Sigmoid colon (tissue), 7 donors: ENCODE results near the gene PHETA1. TPM values are rescaled to one million over a fixed set of nuclear protein-coding genes. Genes with fewer than 3 reads are reported as not detected.
"Not testable (repeated sequence)": the region's sequence is repeated elsewhere in the genome, so short reads cannot be mapped to it uniquely, and the experiment has no call there.

Source experiments
- DNase-seq: peaks from one replicate; pipeline ENCODE4 v3.0.0-alpha.2; 2019
- H3K27ac ChIP-seq, 4 donors: fragments of 200-600 bp; sonication (generic); one replicate each; pipeline ENCODE4 v1.5.1; 2016 to 2019; ENCODE audit warnings: mild to moderate bottlenecking in 1 of 4
- H3K27me3 ChIP-seq, 3 donors: fragments of 200-600 bp; sonication (generic); one replicate each; pipeline ENCODE4 v1.5.1; 2019; ENCODE audit warnings: mild to moderate bottlenecking in 1 of 3
- H3K36me3 ChIP-seq, 4 donors: fragments of 200-600 bp; sonication (generic); one replicate each; pipeline ENCODE4 v1.5.1; 2016 to 2019
- H3K4me1 ChIP-seq, 4 donors: fragments of 200-600 bp; sonication (generic); one replicate each; pipeline ENCODE4 v1.5.1; 2017 to 2019
- H3K4me3 ChIP-seq, 4 donors: fragments of 200-600 bp; sonication (generic); one replicate each; pipeline ENCODE4 v1.5.1; 2017 to 2019; ENCODE audit warnings: mild to moderate bottlenecking in 2 of 4, moderate library complexity in 1 of 4
- H3K9me3 ChIP-seq, 4 donors: fragments of 200-600 bp in 3 of 4; sonication (generic) in 3 of 4; one replicate each; pipeline versions ENCODE4 v1.5.1 to v1.6.1; 2013 to 2019
- CTCF ChIP-seq, 4 experiments: fragments of 450-650 bp in 3 of 4; fragments of 200-600 bp in 1 of 4; IDR thresholded peaks; one replicate each; pipeline ENCODE4 v1.5.1; 2016 to 2019; ENCODE audit warnings: antibody characterized with exemption in 4 of 4, mild to moderate bottlenecking in 3 of 4, moderate library complexity in 2 of 4
- EP300 ChIP-seq, 4 donors: sonication (generic); formaldehyde crosslinking; IDR thresholded peaks; one replicate each; pipeline ENCODE4 v1.6.1; 2017; ENCODE audit warnings: antibody characterized with exemption in 4 of 4
- POLR2A ChIP-seq, 2 donors: fragments of 450-650 bp; IDR thresholded peaks; one replicate each; pipeline ENCODE4 v1.6.1; 2016; ENCODE audit warnings: antibody characterized with exemption in 2 of 2, mild to moderate bottlenecking in 2 of 2, moderate library complexity in 2 of 2
- POLR2AphosphoS5 ChIP-seq, 4 donors: sonication (generic); formaldehyde crosslinking; IDR thresholded peaks; one replicate each; pipeline ENCODE4 v1.6.1; 2017; ENCODE audit warnings: antibody characterized with exemption in 4 of 4
- WGBS, 2 donors: extraction: QIAGEN DNeasy Blood & Tissue Kit; methylation state at CpG; one replicate each; pipeline ENCODE4 v1.1.7; 2013; 5-methylcytosine and 5-hydroxymethylcytosine counted together
- intact Hi-C: fragments of 100-400 bp; cut with DNase I; formaldehyde crosslinking; loops from one replicate; pipeline ENCODE4 v1.15.1; 2023
- polyA plus RNA-seq, 3 donors: library from polyadenylated mRNA; stranded (reverse); fragments of 200-250 nt; gene quantifications; one replicate each; pipeline ENCODE4 v1.2.3, GENCODE V29; 2013
- total RNA-seq, 4 donors: library from RNA; depleted of rRNA; stranded (reverse); fragments of >200 nt; gene quantifications; one replicate each; pipeline ENCODE4 v1.1.0, GENCODE V29; 2016
- donor health status: healthy with polysubstance abuse.
- donor health status: Bipolar disorder and iron deficiency.
- donor health status: healthy.

The PHETA1 gene
- total and polyA plus RNA-seq, 7 donors, result 3.6 to 21.6 (median 6.1) TPM

- no peaks in the 10 kb centered on the region for H3K36me3 ChIP-seq
- H3K4me3 ChIP-seq, result no peak overlapping the region
- H3K27me3 ChIP-seq, result no peaks in the 10 kb centered on the region
- no peaks in the 10 kb centered on the region for H3K9me3 ChIP-seq
- 89 to 90% methylated on average over 1 of the region's 1 CpG for WGBS, 2 donors
- TF ChIP-seq POLR2A (IDR thresholded peaks at IDR 0.05), result no peak
- TF ChIP-seq POLR2AphosphoS5 (IDR thresholded peaks at IDR 0.05), result no peak
- TF ChIP-seq EP300 (IDR thresholded peaks at IDR 0.05), result no peak
- TF ChIP-seq CTCF (IDR thresholded peaks at IDR 0.05), result no peak
- intact Hi-C loops, result no loop called here
- no peak for DNase-seq
- H3K4me1 ChIP-seq, result no peaks in the 10 kb centered on the region
- no peak overlapping the region for H3K27ac ChIP-seq
These were observed 28.7 kb downstream of the PHETA1 start for GRCh38 chr12:111340231-111340630.

DNA sequence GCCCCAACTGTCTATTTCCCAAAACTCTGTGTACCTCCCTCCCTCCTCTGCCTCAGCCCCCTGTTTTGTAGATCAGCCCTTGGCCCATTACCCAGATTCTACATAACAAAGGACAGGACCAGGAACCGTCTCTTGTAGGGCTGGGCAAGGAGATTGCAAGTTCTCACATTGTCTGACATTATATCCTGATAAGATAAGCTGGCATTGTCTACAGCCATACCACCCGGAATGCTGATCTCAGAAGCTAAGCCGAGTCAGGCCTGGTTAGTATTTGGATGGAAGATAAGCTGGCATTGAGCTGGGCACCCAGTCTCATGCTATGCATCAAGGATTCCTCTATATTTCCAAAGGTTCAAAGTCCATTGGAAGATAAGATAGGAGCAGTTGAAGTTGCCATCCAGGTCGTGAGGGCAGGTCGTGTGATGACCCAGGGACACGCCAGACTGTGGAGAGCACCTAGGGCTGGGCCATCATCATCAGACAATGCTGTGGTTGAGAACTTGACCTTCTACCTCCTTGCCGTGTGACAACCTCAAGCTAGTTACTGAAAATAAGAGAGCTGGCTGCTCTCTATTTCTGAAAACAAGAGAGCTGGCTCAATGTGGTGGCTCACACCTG lies 29.5 kb downstream of the PHETA1 start:
- no peak overlapping the region for H3K27ac ChIP-seq
- H3K27me3 ChIP-seq, result no peaks in the 10 kb centered on the region
- TF ChIP-seq POLR2AphosphoS5 (IDR thresholded peaks at IDR 0.05) (no peak), CTCF (IDR thresholded peaks at IDR 0.05) (no peak)
- H3K36me3 ChIP-seq, result no peaks in the 10 kb centered on the region
- intact Hi-C loops, result no loop called here
- H3K9me3 ChIP-seq, result no peaks in the 10 kb centered on the region
- no peak overlapping the region for H3K4me3 ChIP-seq
- H3K4me1 ChIP-seq, result no peaks in the 10 kb centered on the region
- no peak for DNase-seq
- 46 to 84% methylated on average over 7 of the region's 7 CpGs for WGBS, 2 donors

DNA sequence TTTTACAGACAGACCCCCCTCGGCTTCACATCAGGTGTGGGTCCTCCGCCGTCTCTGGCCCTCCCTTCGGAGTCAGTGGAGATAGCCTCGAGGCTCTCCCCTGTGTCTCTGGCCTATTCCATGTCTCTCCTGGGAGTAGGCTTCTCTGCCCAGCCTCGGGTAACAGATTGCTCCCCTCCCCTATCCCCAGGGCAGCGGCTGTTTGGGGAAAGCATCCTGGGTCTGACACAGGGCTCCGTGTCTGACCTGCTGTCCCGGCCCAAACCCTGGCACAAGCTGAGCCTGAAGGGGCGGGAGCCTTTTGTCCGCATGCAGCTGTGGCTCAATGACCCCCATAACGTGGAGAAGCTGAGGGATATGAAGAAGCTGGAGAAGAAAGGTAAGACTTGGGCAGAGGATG lies 30.8 kb downstream of the PHETA1 start:
- Histone ChIP-seq H3K27me3 (no peaks in the 10 kb centered on the region), H3K9me3 (no peaks in the 10 kb centered on the region), H3K27ac (no peak overlapping the region), H3K4me3 (no peak overlapping the region), H3K36me3 (no peaks in the 10 kb centered on the region), H3K4me1 (no peaks in the 10 kb centered on the region)
- 87 to 91% methylated on average over 12 of the region's 12 CpGs for WGBS, 2 donors
- DNase-seq, result no peak
- TF ChIP-seq POLR2A (IDR thresholded peaks at IDR 0.05) (no peak), POLR2AphosphoS5 (IDR thresholded peaks at IDR 0.05) (no peak), EP300 (IDR thresholded peaks at IDR 0.05) (no peak), CTCF (IDR thresholded peaks at IDR 0.05) (no peak)
- intact Hi-C loops, result no loop called here

- intact Hi-C loops, result no loop called here
These were observed 31.5 kb downstream of the PHETA1 start for GRCh38 chr12:111337371-111337770.

GRCh38 chr12:111336411-111336810 lies 32.5 kb downstream of the PHETA1 start:
- DNase-seq, H3K27me3 ChIP-seq, H3K4me1 ChIP-seq, H3K27ac ChIP-seq, H3K9me3 ChIP-seq, intact Hi-C loops, H3K36me3 ChIP-seq, H3K4me3 ChIP-seq: not testable (repeated sequence)
- WGBS, 2 donors, result 89 to 90% methylated on average over 6 of the region's 6 CpGs

More at GRCh38 chr12:111337371-111337770, 31.5 kb downstream of the PHETA1 start:
- no peak overlapping the region for H3K27ac ChIP-seq
- H3K27me3 ChIP-seq, result no peaks in the 10 kb centered on the region
- H3K4me1 ChIP-seq, result no peaks in the 10 kb centered on the region
- WGBS, 2 donors, result 91 to 93% methylated on average over 5 of the region's 5 CpGs
- H3K4me3 ChIP-seq, result no peak overlapping the region
- no peaks in the 10 kb centered on the region for H3K9me3 ChIP-seq
- no peak for TF ChIP-seq EP300 (IDR thresholded peaks at IDR 0.05)
- TF ChIP-seq CTCF (IDR thresholded peaks at IDR 0.05), result no peak
- TF ChIP-seq POLR2AphosphoS5 (IDR thresholded peaks at IDR 0.05), result no peak
- TF ChIP-seq POLR2A (IDR thresholded peaks at IDR 0.05), result no peak
- no peaks in the 10 kb centered on the region for H3K36me3 ChIP-seq
- no peak for DNase-seq
